NCI-H1048 (cell line): Measurements from ENCODE around the gene SBK2.

Experiments used
- DNase-seq: peaks from one replicate; lab custom pipeline; 2025; lab: John Stamatoyannopoulos, UW

Gene SBK2

GRCh38 chr19:55486043-55486970 is 50.6 kb downstream of the SBK2 start:
- no peak for DNase-seq

GRCh38 chr19:55485439-55486011 is 51.4 kb downstream of the SBK2 start:
- no peak for DNase-seq

GRCh38 chr19:55484593-55485438 is 52.1 kb downstream of the SBK2 start, which contains the start of gene NAT14:
Gene NAT14 (plus strand): TSS chr19:55485188. CDS start chr19:55485709, 521 bp downstream.
- DNase-seq = no peak

- no peak for DNase-seq
Measured at GRCh38 chr19:55483706-55484592, 53.0 kb downstream of the SBK2 start.

GRCh38 chr19:55482967-55483705 is 53.8 kb downstream of the SBK2 start:
- DNase-seq = no peak

GRCh38 chr19:55482156-55482961 is 54.6 kb downstream of the SBK2 start:
- DNase-seq = no peak

GRCh38 chr19:55481794-55482155 is 55.2 kb downstream of the SBK2 start:
- no peak for DNase-seq

GRCh38 chr19:55481148-55481793 is 55.7 kb downstream of the SBK2 start:
- DNase-seq = no peak

- no peak for DNase-seq
Measured at GRCh38 chr19:55479451-55480230, 57.3 kb downstream of the SBK2 start.

- DNase-seq = no peak
Measured at GRCh38 chr19:55479045-55479444, 57.9 kb downstream of the SBK2 start.
